Measurements from ENCODE around the gene TNP2. TPM values are rescaled to one million over a fixed set of nuclear protein-coding genes. Genes with fewer than 3 reads are reported as not detected.
"Not testable (repeated sequence)": the region's sequence is repeated elsewhere in the genome, so short reads cannot be mapped to it uniquely, and the experiment has no call there.

Gene TNP2
- polyA plus RNA-seq, 2 donors: not detected

- Histone ChIP-seq H3K27me3 (ENCODE audit: control insufficient read depth in 1 of 2, insufficient read depth in 2 of 2, low read length in 2 of 2) (no peaks in the 10 kb centered on the region), H3K36me3 (ENCODE audit: control insufficient read depth in 2 of 2, insufficient read depth in 2 of 2, low read length in 1 of 2) (no peaks in the 10 kb centered on the region), H3K9me3 (ENCODE audit: control insufficient read depth in 2 of 2, insufficient read depth in 1 of 2, low read depth in 1 of 2, low read length in 1 of 2) (peaks cover 0 to under 1% of the 10 kb centered on the region in 2 donors), H3K4me3 (ENCODE audit: low read depth in 1 of 2, low read length in 2 of 2) (no peak overlapping the region), H3K4me1 (ENCODE audit: control insufficient read depth in 2 of 2, insufficient read depth in 2 of 2, low read length in 1 of 2) (peaks cover 0 to under 1% of the 10 kb centered on the region in 2 donors), H3K27ac (ENCODE audit: low read depth in 2 of 2, low read length in 1 of 2) (peak overlapping the region; percentile 57 to 72)
- WGBS, 2 donors: 61 to 67% methylated on average over 24 of the region's 24 CpGs
Observed at GRCh38 chr16:11224096-11224893, 44.8 kb downstream of the TNP2 start.

- not testable (repeated sequence) for H3K27me3 ChIP-seq (ENCODE audit: control insufficient read depth in 1 of 2, insufficient read depth in 2 of 2, low read length in 2 of 2); H3K4me1 ChIP-seq (ENCODE audit: control insufficient read depth in 2 of 2, insufficient read depth in 2 of 2, low read length in 1 of 2); H3K9me3 ChIP-seq (ENCODE audit: control insufficient read depth in 2 of 2, insufficient read depth in 1 of 2, low read depth in 1 of 2, low read length in 1 of 2); H3K27ac ChIP-seq (ENCODE audit: low read depth in 2 of 2, low read length in 1 of 2); H3K4me3 ChIP-seq (ENCODE audit: low read depth in 1 of 2, low read length in 2 of 2); H3K36me3 ChIP-seq (ENCODE audit: control insufficient read depth in 2 of 2, insufficient read depth in 2 of 2, low read length in 1 of 2)
- WGBS, 2 donors: 66 to 76% methylated on average over 2 of the region's 2 CpGs
Observed at GRCh38 chr16:11220507-11220906, 48.6 kb downstream of the TNP2 start.

- H3K36me3 ChIP-seq (ENCODE audit: control insufficient read depth in 2 of 2, insufficient read depth in 2 of 2, low read length in 1 of 2): no peaks in the 10 kb centered on the region
- H3K27ac ChIP-seq (ENCODE audit: low read depth in 2 of 2, low read length in 1 of 2): no peak overlapping the region
- H3K27me3 ChIP-seq (ENCODE audit: control insufficient read depth in 1 of 2, insufficient read depth in 2 of 2, low read length in 2 of 2): no peaks in the 10 kb centered on the region
- H3K4me3 ChIP-seq (ENCODE audit: low read depth in 1 of 2, low read length in 2 of 2): no peak overlapping the region
- peaks cover 7 to 10% of the 10 kb centered on the region in 2 donors for H3K9me3 ChIP-seq (ENCODE audit: control insufficient read depth in 2 of 2, insufficient read depth in 1 of 2, low read depth in 1 of 2, low read length in 1 of 2)
- WGBS, 2 donors: 81 to 87% methylated on average over 4 of the region's 4 CpGs
- no peaks in the 10 kb centered on the region for H3K4me1 ChIP-seq (ENCODE audit: control insufficient read depth in 2 of 2, insufficient read depth in 2 of 2, low read length in 1 of 2)
Observed at GRCh38 chr16:11219178-11219577, 49.9 kb downstream of the TNP2 start.

GRCh38 chr16:11218604-11218962, 50.5 kb downstream of the TNP2 start:
- Histone ChIP-seq H3K27me3 (ENCODE audit: control insufficient read depth in 1 of 2, insufficient read depth in 2 of 2, low read length in 2 of 2) (no peaks in the 10 kb centered on the region), H3K4me1 (ENCODE audit: control insufficient read depth in 2 of 2, insufficient read depth in 2 of 2, low read length in 1 of 2) (no peaks in the 10 kb centered on the region), H3K36me3 (ENCODE audit: control insufficient read depth in 2 of 2, insufficient read depth in 2 of 2, low read length in 1 of 2) (no peaks in the 10 kb centered on the region), H3K9me3 (ENCODE audit: control insufficient read depth in 2 of 2, insufficient read depth in 1 of 2, low read depth in 1 of 2, low read length in 1 of 2) (peaks cover 7 to 10% of the 10 kb centered on the region in 2 donors), H3K4me3 (ENCODE audit: low read depth in 1 of 2, low read length in 2 of 2) (no peak overlapping the region), H3K27ac (ENCODE audit: low read depth in 2 of 2, low read length in 1 of 2) (no peak overlapping the region)
- 80 to 85% methylated on average over 1 of the region's 1 CpG for WGBS, 2 donors

Other genes with a start within 250 kb of the TNP2 start
- 1 to 10 TPM; 1.9 to 2.8 TPM for gene SOCS1, start 13.1 kb downstream of the TNP2 start, polyA plus RNA-seq
- not detected for gene PRM3, start 4.3 kb upstream of the TNP2 start, polyA plus RNA-seq
- gene PRM2, start 7.2 kb upstream of the TNP2 start, polyA plus RNA-seq: not detected
- gene PRM1, start 12.0 kb upstream of the TNP2 start, polyA plus RNA-seq: not detected
- gene RMI2, start 76.1 kb upstream of the TNP2 start, polyA plus RNA-seq: 10 to 100 TPM in 1 of 2 donors, 1 to 10 TPM in 1; 9.1 to 11.3 TPM

Measured in esophagus (tissue), 2 donors.